Measurements from ENCODE around the gene TNFRSF21. TPM values are rescaled to one million over a fixed set of nuclear protein-coding genes. Genes with fewer than 3 reads are reported as not detected.

The TNFRSF21 gene
- total and polyA plus RNA-seq, 10 of the 15 experiments (the other 5 are each of a cell fraction or from before 2014, with no cell fraction given) = 0.09 to 1.0 (median 0.27) TPM

GRCh38 chr6:47246551-47246950, 63.2 kb downstream of the TNFRSF21 start:
- Histone ChIP-seq H3K79me2 (ENCODE audit: control insufficient read depth, insufficient read depth, low read length) (no peaks in the 10 kb centered on the region), H3K9me3 (replicated peaks; ENCODE audit: control insufficient read depth, insufficient read depth, low read length) (no peaks in the 10 kb centered on the region), H3K36me3 (ENCODE audit: control insufficient read depth in 2 of 2, insufficient read depth in 2 of 2, low read length in 1 of 2) (no peaks in the 10 kb centered on the region), H3K4me1 (ENCODE audit: control insufficient read depth, insufficient read depth, low read length) (peaks cover 25% of the 10 kb centered on the region), H3K4me3 (no peak overlapping the region), H3K9ac (ENCODE audit: control insufficient read depth, insufficient read depth, low read length) (no peak overlapping the region), H4K20me1 (ENCODE audit: control insufficient read depth, insufficient read depth) (no peaks in the 10 kb centered on the region), H3K4me2 (ENCODE audit: control insufficient read depth, insufficient read depth) (peak overlapping the region; percentile 36; the same call in 1 of the 2 replicates), H3K27ac (ENCODE audit: control insufficient read depth, insufficient read depth) (0 out of 2 replicates have a peak overlapping the region, but pooled peaks have one; percentile 4), H3K27me3 (replicated peaks in 1 of 2; ENCODE audit: control insufficient read depth in 2 of 2, insufficient read depth in 2 of 2, low read length in 1 of 2) (no peaks in the 10 kb centered on the region), H2AFZ (ENCODE audit: control insufficient read depth, low read depth, low read length) (no peak overlapping the region)
- ChIA-PET RAD21 (ENCODE audit: unreplicated experiment) (interaction anchor here (1.2 to 1.6 kb wide), 2 partner anchors 60 to 145 kb away, joined by 3 read pairs; no protein-coding TSS in a partner anchor), SMC1A (ENCODE audit: uncharacterized antibody, unreplicated experiment) (interaction anchor here (0.5 to 3.7 kb wide), 4 partner anchors 11 to 233 kb away, joined by 3 to 10 read pairs (median 4); no protein-coding TSS in a partner anchor), CTCF (interaction anchor here (1.2 to 1.5 kb wide), 2 partner anchors 9 to 59 kb away, joined by 3 read pairs; no protein-coding TSS in a partner anchor), POLR2A (no interaction called here)
- WGBS (ENCODE audit: insufficient coverage, insufficient replicate concordance, low lambda C conversion rate, missing lambda C conversion rate) = 0% methylated on average over 2 of the region's 2 CpGs
- TF ChIP-seq KAT2A (conservative IDR thresholded peaks at IDR 0.05; ENCODE audit: control insufficient read depth, low read depth, low read length) (no peak), MYB (IDR thresholded peaks at IDR 0.05; ENCODE audit: borderline replicate concordance, low read depth, low read length) (no peak), RUNX3 (IDR thresholded peaks at IDR 0.05; ENCODE audit: low read length) (no peak), HDAC2 (IDR thresholded peaks at IDR 0.05) (no peak)
- BruUV-seq (replicated peaks) = no TSS peak
- in situ Hi-C loops (cut with MboI) (no loop called here), intact Hi-C loops (cut with micrococcal nuclease; ENCODE audit: unreplicated experiment) (no loop called here)
- ATAC-seq = no peak
- FAIRE-seq = no peak
- DNase-seq (ENCODE audit: low read depth, low spot score) = no peak

DNA sequence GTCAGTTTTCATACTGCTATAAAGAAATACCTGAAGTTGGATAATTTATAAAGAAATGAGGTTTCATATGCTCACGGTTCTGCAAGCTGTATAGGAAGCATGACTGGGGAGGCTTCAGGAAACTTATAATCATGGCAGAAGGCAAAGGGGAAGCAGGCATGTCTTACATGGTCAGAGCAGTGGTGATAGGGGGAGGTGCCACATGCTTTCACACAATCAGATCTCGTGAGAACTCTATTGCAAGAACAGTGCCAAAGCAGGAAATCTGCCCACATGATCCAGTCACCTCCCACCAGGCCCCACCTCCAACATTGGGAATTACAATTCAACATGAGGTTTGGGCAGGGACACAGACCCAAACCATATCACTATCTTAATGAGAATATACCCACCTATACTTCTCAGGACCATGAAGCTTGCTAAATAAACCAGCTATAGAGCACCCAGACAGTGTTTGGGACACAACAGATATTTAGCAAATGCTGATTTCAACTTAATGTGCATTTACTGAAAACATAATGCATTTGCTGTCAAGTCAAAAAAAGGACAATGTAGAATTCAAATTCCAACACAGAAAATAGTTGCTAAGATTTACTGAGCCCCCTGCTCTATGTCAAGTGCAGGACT, 63.8 kb downstream of the TNFRSF21 start:
- Histone ChIP-seq H3K4me3 (no peak overlapping the region), H3K79me2 (ENCODE audit: control insufficient read depth, insufficient read depth, low read length) (no peaks in the 10 kb centered on the region), H3K9me3 (replicated peaks; ENCODE audit: control insufficient read depth, insufficient read depth, low read length) (no peaks in the 10 kb centered on the region), H3K27me3 (replicated peaks in 1 of 2; ENCODE audit: control insufficient read depth in 2 of 2, insufficient read depth in 2 of 2, low read length in 1 of 2) (no peaks in the 10 kb centered on the region), H3K4me1 (ENCODE audit: control insufficient read depth, insufficient read depth, low read length) (peaks cover 25% of the 10 kb centered on the region), H4K20me1 (ENCODE audit: control insufficient read depth, insufficient read depth) (no peaks in the 10 kb centered on the region), H3K4me2 (ENCODE audit: control insufficient read depth, insufficient read depth) (no peak overlapping the region), H2AFZ (ENCODE audit: control insufficient read depth, low read depth, low read length) (no peak overlapping the region; the same call in 1 of the 2 replicates), H3K9ac (ENCODE audit: control insufficient read depth, insufficient read depth, low read length) (no peak overlapping the region), H3K36me3 (ENCODE audit: control insufficient read depth in 2 of 2, insufficient read depth in 2 of 2, low read length in 1 of 2) (no peaks in the 10 kb centered on the region), H3K27ac (ENCODE audit: control insufficient read depth, insufficient read depth) (no peak overlapping the region)
- ChIA-PET POLR2A (interaction anchor here (0.7 kb wide), 1 partner anchor 60 kb away, joined by 3 read pairs; no protein-coding TSS in a partner anchor), SMC1A (ENCODE audit: uncharacterized antibody, unreplicated experiment) (interaction anchor here (0.6 to 3.7 kb wide), 3 partner anchors 10 to 52 kb away, joined by 4 to 10 read pairs (median 5); no protein-coding TSS in a partner anchor), RAD21 (ENCODE audit: unreplicated experiment) (no interaction called here), CTCF (interaction anchor here (1.5 kb wide), 1 partner anchor 60 kb away, joined by 3 read pairs; no protein-coding TSS in a partner anchor)
- no TSS peak for BruUV-seq (replicated peaks)
- FAIRE-seq = no peak
- DNase-seq (ENCODE audit: low read depth, low spot score) = no peak
- in situ Hi-C loops (cut with MboI) = no loop called here
- intact Hi-C loops (cut with micrococcal nuclease; ENCODE audit: unreplicated experiment) = no loop called here
- TF ChIP-seq MTA2 (IDR thresholded peaks at IDR 0.05; ENCODE audit: low read depth) = no peak
- no peak for TF ChIP-seq ZZZ3 (IDR thresholded peaks at IDR 0.05; ENCODE audit: control insufficient read depth, insufficient read length, low read depth)
- peak in 1 of 2 experiments; percentile 49; a peak in 1 of 4 replicates for TF ChIP-seq BHLHE40 (IDR thresholded peaks at IDR 0.05; ENCODE audit: borderline replicate concordance in 1 of 2, low read depth in 2 of 2, low read length in 1 of 2)
- no peak for TF ChIP-seq RFX5 (IDR thresholded peaks at IDR 0.05; ENCODE audit: low read depth, low read length)
- TF ChIP-seq ZBED1 (IDR thresholded peaks at IDR 0.05; ENCODE audit: borderline replicate concordance) = no peak
- TF ChIP-seq IKZF1 (conservative IDR thresholded peaks at IDR 0.05) = 0 out of 2 replicates have a peak, but pooled peaks have one; percentile 13
- peak; percentile 10; the same call in 1 of the 3 replicates for ATAC-seq
- 6% methylated on average over 2 of the region's 2 CpGs for WGBS (ENCODE audit: insufficient coverage, insufficient replicate concordance, low lambda C conversion rate, missing lambda C conversion rate)
